SK-N-SH (cell line): Measurements from ENCODE around the gene INO80D. TPM values are rescaled to one million over a fixed set of nuclear protein-coding genes. Genes with fewer than 3 reads are reported as not detected.

Source experiments
- CTCF ChIA-PET: fragments of 300-600, 350-600 bp; formaldehyde crosslinking; extraction: SDS; loops from one replicate; lab custom pipeline; 2021; lab: Yijun Ruan, JAX
- POLR2A ChIA-PET: fragments of 350-600 bp; sonication (Branson Sonifier 250); formaldehyde crosslinking; extraction: SDS; loops from one replicate; lab custom pipeline; 2020; ENCODE audit warnings: antibody characterized with exemption, inconsistent platforms; lab: Yijun Ruan, JAX
- DNase-seq: peaks from one replicate; pipeline ENCODE4 v3.0.0; 2012
- H2AFZ ChIP-seq: fragments of 200-600 bp; sonication (generic); 2 replicates; pipeline ENCODE4 v1.8.1; 2016; ENCODE audit warnings: antibody characterized with exemption, mild to moderate bottlenecking, low read depth
- H3F3A ChIP-seq: fragments of 200-600 bp; sonication (generic); replicated peaks from 2 replicates; pipeline ENCODE3; 2016; ENCODE audit warnings: antibody characterized with exemption, mild to moderate bottlenecking; ENCODE audit not compliant: insufficient read depth
- H3K27ac ChIP-seq, 2 experiments: fragments of 200-500 bp in 1 of 2; fragments of 200-600 bp in 1 of 2; sonication (Bioruptor generic) in 1 of 2; sonication (generic), shearing (Covaris generic) in 1 of 2; 2 replicates each; pipeline versions ENCODE4 v1.5.1 to v1.6.1; 2014 to 2016; ENCODE audit warnings: low read depth in 2 of 2, inconsistent platforms in 1 of 2, low read length in 1 of 2, mild to moderate bottlenecking in 1 of 2, mixed read lengths in 1 of 2
- H3K27me3 ChIP-seq: fragments of 200-600 bp; sonication (generic), shearing (Covaris generic); 2 replicates; pipeline ENCODE4 v1.6.1; 2016; ENCODE audit warnings: mixed run types; ENCODE audit not compliant: insufficient read depth
- H3K36me3 ChIP-seq, 2 experiments: fragments of 200-500 bp in 1 of 2; fragments of 200-600 bp in 1 of 2; sonication (Bioruptor generic) in 1 of 2; sonication (generic) in 1 of 2; replicated peaks in 1 of 2; 2 replicates each; pipeline versions ENCODE3 to v1.5.1; 2014 to 2016; ENCODE audit warnings: low read length in 1 of 2, mild to moderate bottlenecking in 1 of 2; ENCODE audit not compliant: insufficient read depth in 2 of 2, control insufficient read depth in 1 of 2
- H3K4me1 ChIP-seq, 2 experiments: fragments of 200-500 bp in 1 of 2; fragments of 200-600 bp in 1 of 2; sonication (Bioruptor generic) in 1 of 2; sonication (generic), shearing (Covaris generic) in 1 of 2; 2 replicates each; pipeline versions ENCODE4 v1.5.1 to v1.6.1; 2014 to 2016; ENCODE audit warnings: low read depth in 1 of 2, low read length in 1 of 2, mixed run types in 1 of 2; ENCODE audit not compliant: insufficient read depth in 2 of 2, control insufficient read depth in 1 of 2
- H3K4me2 ChIP-seq: fragments of 200-600 bp; sonication (generic), shearing (Covaris generic); 2 replicates; pipeline ENCODE4 v1.6.1; 2017; ENCODE audit warnings: mixed run types
- H3K4me3 ChIP-seq, 2 experiments: fragments of 200-500 bp in 1 of 2; fragments of 200-600 bp in 1 of 2; sonication (Bioruptor generic) in 1 of 2; sonication (generic), shearing (Covaris generic) in 1 of 2; 2 replicates each; pipeline versions ENCODE4 v1.5.1 to v1.8.1; 2014 to 2016; ENCODE audit warnings: low read depth in 2 of 2, inconsistent platforms in 1 of 2, low read length in 1 of 2, mild to moderate bottlenecking in 1 of 2, mixed read lengths in 1 of 2, moderate library complexity in 1 of 2
- H3K79me2 ChIP-seq: fragments of 200-600 bp; sonication (generic); 2 replicates; pipeline ENCODE4 v1.8.1; 2017; ENCODE audit warnings: mild to moderate bottlenecking; ENCODE audit not compliant: insufficient read depth
- H3K9ac ChIP-seq: fragments of 200-600 bp; sonication (generic); 2 replicates; pipeline ENCODE4 v1.6.1; 2017; ENCODE audit warnings: mixed run types
- H3K9me2 ChIP-seq: fragments of 200-600 bp; sonication (generic); 2 replicates; pipeline ENCODE4 v1.6.1; 2017; ENCODE audit warnings: mixed run types
- H3K9me3 ChIP-seq: fragments of 200-600 bp; sonication (generic); 2 replicates; pipeline ENCODE4 v1.6.1; 2017; ENCODE audit warnings: mixed run types, mild to moderate bottlenecking, moderate library complexity
- H4K20me1 ChIP-seq: fragments of 200-600 bp; sonication (generic); 2 replicates; pipeline ENCODE4 v1.6.1; 2017; ENCODE audit warnings: mild to moderate bottlenecking, mixed run types; ENCODE audit not compliant: insufficient read depth
- CHD2 ChIP-seq: fragments of 150-350 bp; IDR thresholded peaks from 2 replicates; pipeline ENCODE4 v1.6.1; 2018; ENCODE audit warnings: low read length; ENCODE audit not compliant: partially characterized antibody
- CTCF ChIP-seq: fragments of 200-600 bp; sonication (generic); IDR thresholded peaks from 2 replicates; pipeline ENCODE4 v1.6.1; 2017; ENCODE audit warnings: antibody characterized with exemption, mild to moderate bottlenecking, moderate library complexity
- ELF1 ChIP-seq: IDR thresholded peaks from 2 replicates; pipeline ENCODE4 v1.4.0; 2012
- FOSL2 ChIP-seq: IDR thresholded peaks from 2 replicates; pipeline ENCODE4 v1.4.0; 2012; ENCODE audit warnings: low read depth, mild to moderate bottlenecking, moderate library complexity, borderline replicate concordance
- FOXM1 ChIP-seq: IDR thresholded peaks from 2 replicates; pipeline ENCODE4 v1.4.0; 2012; ENCODE audit warnings: low read depth, mild to moderate bottlenecking
- GABPA ChIP-seq: IDR thresholded peaks from 2 replicates; pipeline ENCODE4 v1.4.0; 2012; ENCODE audit warnings: low read depth, mild to moderate bottlenecking
- JUND ChIP-seq: IDR thresholded peaks from 2 replicates; pipeline ENCODE4 v1.4.0; 2012
- MEF2A ChIP-seq: IDR thresholded peaks from 2 replicates; pipeline ENCODE4 v1.4.0; 2012; ENCODE audit warnings: low read depth, borderline replicate concordance
- NRF1 ChIP-seq: IDR thresholded peaks from 2 replicates; pipeline ENCODE4 v1.6.1; 2012; ENCODE audit warnings: low read depth, mild to moderate bottlenecking, low read length
- RAD21 ChIP-seq: IDR thresholded peaks from 2 replicates; pipeline ENCODE4 v1.6.1; 2012; ENCODE audit warnings: mild to moderate bottlenecking, low read length
- RCOR1 ChIP-seq: fragments of 150-350 bp; IDR thresholded peaks from 2 replicates; pipeline ENCODE4 v1.6.1; 2017; ENCODE audit warnings: antibody characterized with exemption, low read length
- REST ChIP-seq: IDR thresholded peaks from 2 replicates; pipeline ENCODE4 v1.6.1; 2012; ENCODE audit warnings: mild to moderate bottlenecking, low read depth, low read length, moderate library complexity
- RFX5 ChIP-seq: IDR thresholded peaks from 2 replicates; pipeline ENCODE4 v1.6.1; 2012; ENCODE audit warnings: mild to moderate bottlenecking, improper control_type of control experiment, low read length
- SIN3A ChIP-seq: IDR thresholded peaks from 2 replicates; pipeline ENCODE4 v1.6.1; 2012; ENCODE audit warnings: low read depth, mild to moderate bottlenecking, low read length, moderate library complexity, borderline replicate concordance
- TAF1 ChIP-seq: IDR thresholded peaks from 2 replicates; pipeline ENCODE4 v1.6.1; 2012; ENCODE audit warnings: low read depth, mild to moderate bottlenecking, low read length, moderate library complexity, borderline replicate concordance
- YY1 ChIP-seq: IDR thresholded peaks from 2 replicates; pipeline ENCODE4 v1.4.0; 2012; ENCODE audit warnings: low read depth, mild to moderate bottlenecking
- WGBS: methylation state at CpG from one replicate; pipeline ENCODE4 v1.1.6; 2017; ENCODE audit warnings: low lambda C conversion rate; 5-methylcytosine and 5-hydroxymethylcytosine counted together
- polyA plus RNA-seq, 3 experiments: library from polyadenylated mRNA; depleted of rRNA; stranded (reverse); fragments of >200 nt; gene quantifications; 2 replicates each; pipeline ENCODE4 v1.2.3, GENCODE V29; 2012
- TF ChIP-seq, protein P1 (sequence below): fragments of 150-350 bp; IDR thresholded peaks from 2 replicates; pipeline ENCODE4 v1.6.1; 2016; ENCODE audit warnings: mild to moderate bottlenecking, low read depth, low read length
- TF ChIP-seq, protein P2 (sequence below): IDR thresholded peaks from 2 replicates; pipeline ENCODE4 v1.4.0; 2012; ENCODE audit warnings: low read depth, borderline replicate concordance

INO80D gene
- polyA plus RNA-seq, 1 of the 3 experiments (the other 2 are of a cell fraction) = 0.69 TPM

DNA sequence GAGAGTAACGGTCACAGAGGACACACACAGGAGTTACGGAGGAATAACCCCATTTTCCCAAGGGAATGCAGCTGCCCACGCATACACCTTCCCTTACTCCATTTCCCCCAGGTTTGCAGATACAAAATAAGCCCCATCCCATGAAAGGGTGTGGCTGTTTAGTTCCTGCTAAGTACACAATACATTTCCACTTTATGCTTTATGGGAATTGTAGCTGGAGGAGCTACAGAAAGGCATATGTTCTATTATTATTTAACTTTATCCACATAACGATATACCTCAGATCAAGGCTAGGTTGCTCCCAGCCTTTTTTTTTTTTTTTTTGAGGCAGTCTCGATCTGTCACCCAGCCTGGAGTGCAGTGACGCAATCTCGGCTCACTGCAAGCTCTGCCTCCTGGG, 22.7 kb upstream of the INO80D start:
- Histone ChIP-seq H3K4me2 (no peak overlapping the region), H3K36me3 (no peaks in the 10 kb centered on the region), H3K79me2 (no peaks in the 10 kb centered on the region), H3K9ac (no peak overlapping the region), H3K9me2 (no peaks in the 10 kb centered on the region), H3K4me3 (no peak overlapping the region), H3K9me3 (no peaks in the 10 kb centered on the region), H3K27ac (no peak overlapping the region), H3K27me3 (no peaks in the 10 kb centered on the region), H2AFZ (no peak overlapping the region), H3K4me1 (no peaks in the 10 kb centered on the region), H3F3A (no peaks in the 10 kb centered on the region), H4K20me1 (no peaks in the 10 kb centered on the region)
- POLR2A ChIA-PET = interaction anchor here (0.6 kb wide), 1 partner anchor 126 kb away, joined by 3 read pairs; no protein-coding TSS in a partner anchor
- TF ChIP-seq CTCF (no peak), JUND (no peak)
- WGBS = 73% methylated on average over 7 of the region's 7 CpGs
- CTCF ChIA-PET = no interaction called here
- no peak for DNase-seq

- ChIA-PET CTCF (interaction anchor here (1.8 kb wide), 1 partner anchor 19 kb away, joined by 7 read pairs; the partner anchor contains the start of gene INO80D), POLR2A (no interaction called here)
- Histone ChIP-seq H3K79me2 (no peaks in the 10 kb centered on the region), H3K4me1 (no peaks in the 10 kb centered on the region), H4K20me1 (no peaks in the 10 kb centered on the region), H2AFZ (no peak overlapping the region), H3K9ac (no peak overlapping the region), H3K9me3 (no peaks in the 10 kb centered on the region), H3K9me2 (no peaks in the 10 kb centered on the region), H3K4me3 (no peak overlapping the region), H3K36me3 (no peaks in the 10 kb centered on the region), H3K27me3 (no peaks in the 10 kb centered on the region), H3K27ac (no peak overlapping the region), H3K4me2 (no peak overlapping the region), H3F3A (no peaks in the 10 kb centered on the region)
- TF ChIP-seq RFX5 (no peak), TAF1 (no peak), YY1 (no peak), FOXM1 (no peak), MEF2A (no peak), ELF1 (no peak), RAD21 (no peak), GABPA (no peak), CHD2 (no peak), CTCF (no peak), REST (no peak), NRF1 (no peak), SIN3A (no peak), FOSL2 (no peak), RCOR1 (no peak)
- TF ChIP-seq, protein P1, sequence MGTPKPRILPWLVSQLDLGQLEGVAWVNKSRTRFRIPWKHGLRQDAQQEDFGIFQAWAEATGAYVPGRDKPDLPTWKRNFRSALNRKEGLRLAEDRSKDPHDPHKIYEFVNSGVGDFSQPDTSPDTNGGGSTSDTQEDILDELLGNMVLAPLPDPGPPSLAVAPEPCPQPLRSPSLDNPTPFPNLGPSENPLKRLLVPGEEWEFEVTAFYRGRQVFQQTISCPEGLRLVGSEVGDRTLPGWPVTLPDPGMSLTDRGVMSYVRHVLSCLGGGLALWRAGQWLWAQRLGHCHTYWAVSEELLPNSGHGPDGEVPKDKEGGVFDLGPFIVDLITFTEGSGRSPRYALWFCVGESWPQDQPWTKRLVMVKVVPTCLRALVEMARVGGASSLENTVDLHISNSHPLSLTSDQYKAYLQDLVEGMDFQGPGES = no peak
- TF ChIP-seq, protein P2, sequence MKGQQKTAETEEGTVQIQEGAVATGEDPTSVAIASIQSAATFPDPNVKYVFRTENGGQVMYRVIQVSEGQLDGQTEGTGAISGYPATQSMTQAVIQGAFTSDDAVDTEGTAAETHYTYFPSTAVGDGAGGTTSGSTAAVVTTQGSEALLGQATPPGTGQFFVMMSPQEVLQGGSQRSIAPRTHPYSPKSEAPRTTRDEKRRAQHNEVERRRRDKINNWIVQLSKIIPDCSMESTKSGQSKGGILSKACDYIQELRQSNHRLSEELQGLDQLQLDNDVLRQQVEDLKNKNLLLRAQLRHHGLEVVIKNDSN = no peak
- WGBS = 91% methylated on average over 5 of the region's 5 CpGs
- no peak for DNase-seq
Observed at GRCh38 chr2:206105541-206105940, 19.6 kb upstream of the INO80D start.
